Progenitor cell of endocrine pancreas (in vitro differentiated cells): Measurements from ENCODE around the gene FOXP3. TPM values are rescaled to one million over a fixed set of nuclear protein-coding genes. Genes with fewer than 3 reads are reported as not detected.

Source experiments
- DNase-seq: peaks from one replicate; pipeline ENCODE4 v3.0.0; 2021; ENCODE audit warnings: low spot score; ENCODE audit not compliant: unreplicated experiment
- H3K27ac Mint-ChIP-seq: 2 replicates; pipeline ENCODE4 v1.8.0; 2021; ENCODE audit warnings: mild to moderate bottlenecking, moderate library complexity, mixed read lengths
- H3K27me3 Mint-ChIP-seq: 2 replicates; pipeline ENCODE4 v1.8.0; 2021; ENCODE audit warnings: mixed read lengths
- H3K36me3 Mint-ChIP-seq: 2 replicates; pipeline ENCODE4 v1.8.0; 2022; ENCODE audit warnings: mixed read lengths; ENCODE audit not compliant: insufficient read depth
- H3K4me1 Mint-ChIP-seq: 2 replicates; pipeline ENCODE4 v1.8.0; 2021; ENCODE audit warnings: low read depth, mixed read lengths
- H3K4me3 Mint-ChIP-seq: 2 replicates; pipeline ENCODE4 v1.8.0; 2021; ENCODE audit warnings: low read depth, mild to moderate bottlenecking, moderate library complexity, mixed read lengths
- H3K9me3 Mint-ChIP-seq: 2 replicates; pipeline ENCODE4 v1.8.0; 2021; ENCODE audit warnings: low read depth, mixed read lengths
- CTCF ChIP-seq: fragments of 200-600 bp; sonication (generic); IDR thresholded peaks from one replicate; pipeline ENCODE4 v1.5.0; 2021; ENCODE audit warnings: antibody characterized with exemption, mild to moderate bottlenecking; ENCODE audit not compliant: unreplicated experiment
- total RNA-seq: library from RNA; stranded (reverse); gene quantifications from 2 replicates; pipeline ENCODE4 v1.2.1, GENCODE V29; 2021

The FOXP3 gene
- total RNA-seq, 1 donor from 2014 or later, result 0.24 TPM

- H3K9me3 Mint-ChIP-seq, result peaks cover 27% of the 10 kb centered on the region
- H3K4me1 Mint-ChIP-seq, result no peaks in the 10 kb centered on the region
- no peak overlapping the region for H3K27ac Mint-ChIP-seq
- peaks cover 3% of the 10 kb centered on the region for H3K27me3 Mint-ChIP-seq
- H3K36me3 Mint-ChIP-seq, result no peaks in the 10 kb centered on the region
- DNase-seq, result no peak
- no peak for TF ChIP-seq CTCF
- H3K4me3 Mint-ChIP-seq, result no peak overlapping the region
Measured at GRCh38 chrX:49260221-49260985, 4.1 kb downstream of the FOXP3 start.

- Mint-ChIP-seq H3K36me3 (no peaks in the 10 kb centered on the region), H3K27me3 (peaks cover 3% of the 10 kb centered on the region), H3K9me3 (peaks cover 24% of the 10 kb centered on the region), H3K4me3 (no peak overlapping the region), H3K27ac (no peak overlapping the region), H3K4me1 (no peaks in the 10 kb centered on the region)
- DNase-seq, result no peak
- no peak for TF ChIP-seq CTCF
Measured at GRCh38 chrX:49258749-49259124, 5.8 kb downstream of the FOXP3 start.

- no peaks in the 10 kb centered on the region for H3K36me3 Mint-ChIP-seq
- H3K27me3 Mint-ChIP-seq, result peaks cover 3% of the 10 kb centered on the region
- no peaks in the 10 kb centered on the region for H3K4me1 Mint-ChIP-seq
- no peak for DNase-seq
- H3K4me3 Mint-ChIP-seq, result no peak overlapping the region
- H3K27ac Mint-ChIP-seq, result no peak overlapping the region
- peaks cover 23% of the 10 kb centered on the region for H3K9me3 Mint-ChIP-seq
- no peak for TF ChIP-seq CTCF
Measured at GRCh38 chrX:49257846-49258748, 6.4 kb downstream of the FOXP3 start.

GRCh38 chrX:49257074-49257790 is 7.3 kb downstream of the FOXP3 start:
- DNase-seq, result no peak
- Mint-ChIP-seq H3K27me3 (peaks cover 3% of the 10 kb centered on the region), H3K36me3 (peaks cover under 1% of the 10 kb centered on the region), H3K4me1 (no peaks in the 10 kb centered on the region), H3K9me3 (peaks cover 16% of the 10 kb centered on the region), H3K4me3 (no peak overlapping the region), H3K27ac (no peak overlapping the region)
- TF ChIP-seq CTCF, result no peak
